Glutamatergic neuron (in vitro differentiated cells): ENCODE results near the gene EXOSC9. TPM values are rescaled to one million over a fixed set of nuclear protein-coding genes. Genes with fewer than 3 reads are reported as not detected.

Experiments used
- DNase-seq: peaks from one replicate; pipeline ENCODE4 v3.0.0; 2022
- H3K27ac Mint-ChIP-seq: one replicate; pipeline ENCODE4 v1.8.0; 2020; ENCODE audit warnings: mild to moderate bottlenecking, mixed read lengths, inconsistent platforms; ENCODE audit not compliant: unreplicated experiment
- H3K27me3 Mint-ChIP-seq: one replicate; pipeline ENCODE4 v1.8.0; 2020; ENCODE audit warnings: mild to moderate bottlenecking, moderate library complexity, mixed read lengths, inconsistent platforms; ENCODE audit not compliant: unreplicated experiment
- H3K36me3 Mint-ChIP-seq: one replicate; pipeline ENCODE4 v1.8.0; 2020; ENCODE audit warnings: mild to moderate bottlenecking, mixed read lengths, inconsistent platforms; ENCODE audit not compliant: unreplicated experiment
- H3K4me1 Mint-ChIP-seq: one replicate; pipeline ENCODE4 v1.8.0; 2020; ENCODE audit warnings: mild to moderate bottlenecking, low read depth, mixed read lengths, inconsistent platforms; ENCODE audit not compliant: unreplicated experiment
- H3K4me3 Mint-ChIP-seq: one replicate; pipeline ENCODE4 v1.8.0; 2020; ENCODE audit warnings: mild to moderate bottlenecking, mixed read lengths, inconsistent platforms; ENCODE audit not compliant: unreplicated experiment
- H3K9me3 Mint-ChIP-seq: one replicate; pipeline ENCODE4 v1.8.0; 2020; ENCODE audit warnings: mild to moderate bottlenecking, moderate library complexity, mixed read lengths, inconsistent platforms; ENCODE audit not compliant: unreplicated experiment
- CTCF ChIP-seq: fragments of 200-600 bp; sonication (generic); IDR thresholded peaks from one replicate; pipeline ENCODE4 v1.5.0; 2021; ENCODE audit not compliant: partially characterized antibody, unreplicated experiment
- total RNA-seq: library from RNA; stranded (reverse); fragmentation: NEBNext Ultra II Directional; extraction: Animal tissue kit (Norgen Biotek cat#: 25700); gene quantifications from one replicate; pipeline ENCODE4 v1.2.1, GENCODE V29; 2021; ENCODE audit not compliant: unreplicated experiment

EXOSC9 gene
- total RNA-seq, 1 donor from 2014 or later = 25.4 TPM

GRCh38 chr4:121764702-121765367, 36.3 kb upstream of the EXOSC9 start, which contains the start of gene SMIM43:
Gene SMIM43 (minus strand): TSS chr4:121765164. CDS start chr4:121765105, 59 bp downstream.
- peak; percentile 51 for DNase-seq
- Mint-ChIP-seq H3K36me3 (no peaks in the 10 kb centered on the region), H3K4me1 (no peaks in the 10 kb centered on the region), H3K9me3 (peaks cover 2% of the 10 kb centered on the region), H3K27me3 (peaks cover 20% of the 10 kb centered on the region), H3K27ac (peak within 1 kb of the TSS; percentile 6), H3K4me3 (peak within 1 kb of the TSS; percentile 93)
- TF ChIP-seq CTCF = no peak

GRCh38 chr4:121765368-121765705, 35.8 kb upstream of the EXOSC9 start:
- Mint-ChIP-seq H3K4me3 (peak overlapping the region; percentile 93), H3K27me3 (peaks cover 20% of the 10 kb centered on the region), H3K27ac (peak overlapping the region; percentile 6), H3K9me3 (peaks cover 2% of the 10 kb centered on the region), H3K36me3 (no peaks in the 10 kb centered on the region), H3K4me1 (no peaks in the 10 kb centered on the region)
- DNase-seq = no peak
- TF ChIP-seq CTCF = no peak

- H3K36me3 Mint-ChIP-seq = no peaks in the 10 kb centered on the region
- no peak for TF ChIP-seq CTCF
- H3K4me3 Mint-ChIP-seq = peak overlapping the region; percentile 93
- peaks cover 20% of the 10 kb centered on the region for H3K27me3 Mint-ChIP-seq
- peaks cover 2% of the 10 kb centered on the region for H3K9me3 Mint-ChIP-seq
- DNase-seq = no peak
- no peak overlapping the region for H3K27ac Mint-ChIP-seq
- no peaks in the 10 kb centered on the region for H3K4me1 Mint-ChIP-seq
Observed at GRCh38 chr4:121765971-121766538, 35.1 kb upstream of the EXOSC9 start.

GRCh38 chr4:121767166-121767565, 34.0 kb upstream of the EXOSC9 start:
- Mint-ChIP-seq H3K27me3 (peaks cover 18% of the 10 kb centered on the region), H3K36me3 (no peaks in the 10 kb centered on the region), H3K27ac (no peak overlapping the region), H3K4me1 (no peaks in the 10 kb centered on the region), H3K4me3 (no peak overlapping the region), H3K9me3 (peaks cover 2% of the 10 kb centered on the region)
- TF ChIP-seq CTCF = no peak
- no peak for DNase-seq

GRCh38 chr4:121769341-121769740, 31.8 kb upstream of the EXOSC9 start:
- Mint-ChIP-seq H3K4me1 (no peaks in the 10 kb centered on the region), H3K36me3 (no peaks in the 10 kb centered on the region), H3K4me3 (no peak overlapping the region), H3K27ac (no peak overlapping the region), H3K27me3 (peaks cover 6% of the 10 kb centered on the region), H3K9me3 (no peaks in the 10 kb centered on the region)
- TF ChIP-seq CTCF = no peak
- no peak for DNase-seq
